HepG2 (cell line): ENCODE measurements around the gene PIK3CD. TPM values are rescaled to one million over a fixed set of nuclear protein-coding genes. Genes with fewer than 3 reads are reported as not detected.
A peak's percentile ranks its signal among the peaks of the same experiment; 100 is the strongest.

Experiments used
- ATAC-seq: fragments of 200-7000 bp; cut with Tn5 transposase; 3 replicates; pipeline ENCODE4 v1.9.1; 2020; ENCODE audit warnings: mild to moderate bottlenecking, moderate library complexity
- BruUV-seq: library from RNA; stranded (reverse); fragments of 400-500 nt; replicated peaks from 2 replicates; lab custom pipeline; 2021; lab: Mats Ljungman, UMichigan
- CTCF ChIA-PET: fragments of 300-600 bp; formaldehyde crosslinking; extraction: SDS; loops from one replicate; lab custom pipeline; 2021; ENCODE audit warnings: low total read pairs, inconsistent platforms, low intra/inter-chr PET ratio; lab: Yijun Ruan, JAX
- POLR2A ChIA-PET: fragments of 350-600 bp; sonication (Branson Sonifier 250); formaldehyde crosslinking; loops from one replicate; lab custom pipeline; 2020; ENCODE audit warnings: antibody characterized with exemption, inconsistent platforms; lab: Yijun Ruan, JAX
- DNase-seq: peaks from one replicate; pipeline ENCODE4 v3.0.0-alpha.2; 2015; ENCODE audit warnings: low spot score
- FAIRE-seq: peaks from 3 replicates; lab custom pipeline; 2011; peaks lifted over from hg19 to GRCh38; lab: Jason Lieb, UNC
- H2AFZ ChIP-seq: one replicate; pipeline ENCODE4 v1.6.1; 2011; ENCODE audit warnings: low read length, inconsistent platforms
- H3K27ac ChIP-seq: fragments of 300-600 bp; 3 replicates; pipeline ENCODE4 v1.8.0; 2011; ENCODE audit warnings: mixed run types, mild to moderate bottlenecking, mixed read lengths, low read length, inconsistent platforms; ENCODE audit not compliant: insufficient read depth; ENCODE audit errors: extremely low read length
- H3K27me3 ChIP-seq, 2 experiments: fragments of 200-600 bp in 1 of 2; 2 replicates in 1 of 2; 3 replicates in 1 of 2; pipeline versions ENCODE4 v1.6.0 to v1.8.0; 2011; ENCODE audit warnings: low read length in 2 of 2, mild to moderate bottlenecking in 2 of 2, moderate library complexity in 2 of 2, inconsistent platforms in 1 of 2; ENCODE audit not compliant: insufficient read depth in 2 of 2, control insufficient read depth in 1 of 2
- H3K36me3 ChIP-seq, 2 experiments: fragments of 200-600 bp in 1 of 2; replicated peaks in 1 of 2; 2 replicates in 1 of 2; 3 replicates in 1 of 2; pipeline versions ENCODE4 v1.5.1 to v1.8.0; 2011; ENCODE audit warnings: low read length in 2 of 2, inconsistent platforms in 1 of 2; ENCODE audit not compliant: insufficient read depth in 2 of 2, control insufficient read depth in 1 of 2
- H3K4me1 ChIP-seq: 2 replicates; pipeline ENCODE4 v1.5.1; 2012; ENCODE audit warnings: low read length, inconsistent platforms; ENCODE audit not compliant: insufficient read depth
- H3K4me2 ChIP-seq: 2 replicates; pipeline ENCODE4 v1.6.0; 2011; ENCODE audit warnings: low read depth, low read length, inconsistent platforms
- H3K4me3 ChIP-seq, 3 experiments: fragments of 200-600 bp in 1 of 3; sonication (generic), shearing (Covaris generic) in 1 of 3; replicated peaks in 1 of 3; 2 replicates each; pipeline ENCODE4 v1.5.1; 2011 to 2016; ENCODE audit warnings: low read length in 3 of 3, inconsistent platforms in 2 of 3, low read depth in 2 of 3, mild to moderate bottlenecking in 2 of 3, control low read depth in 1 of 3, mixed read lengths in 1 of 3; ENCODE audit not compliant: insufficient read depth in 1 of 3
- H3K79me2 ChIP-seq: one replicate; pipeline ENCODE4 v1.6.1; 2011; ENCODE audit warnings: low read length, inconsistent platforms; ENCODE audit not compliant: insufficient read depth
- H3K9ac ChIP-seq: 2 replicates; pipeline ENCODE4 v1.6.0; 2011; ENCODE audit warnings: mild to moderate bottlenecking, low read depth, low read length, inconsistent platforms; ENCODE audit not compliant: insufficient read depth
- H3K9me3 ChIP-seq: 2 replicates; pipeline ENCODE4 v1.5.1; 2012; ENCODE audit warnings: mild to moderate bottlenecking, low read length
- H4K20me1 ChIP-seq: 2 replicates; pipeline ENCODE4 v1.6.0; 2011; ENCODE audit warnings: inconsistent platforms, mild to moderate bottlenecking, low read length, moderate library complexity; ENCODE audit not compliant: insufficient read depth
- ATF5 ChIP-seq: sonication (generic); formaldehyde crosslinking; IDR thresholded peaks from 2 replicates; pipeline ENCODE4 v1.4.0; 2020; ENCODE audit warnings: mild to moderate bottlenecking, low read depth, missing genetic modification reagents
- KLF6 ChIP-seq: IDR thresholded peaks from 2 replicates; pipeline ENCODE4 v1.8.0; 2016; ENCODE audit warnings: missing biosample characterization, missing genetic modification reagents
- RBAK ChIP-seq: sonication (generic); formaldehyde crosslinking; IDR thresholded peaks from 2 replicates; pipeline ENCODE4 v1.5.1; 2020; ENCODE audit warnings: mild to moderate bottlenecking, missing genetic modification reagents
- SALL2 ChIP-seq: sonication (generic); formaldehyde crosslinking; IDR thresholded peaks from 2 replicates; pipeline ENCODE4 v1.8.1; 2023; ENCODE audit warnings: mild to moderate bottlenecking, missing genetic modification reagents, inconsistent platforms
- SRSF1 ChIP-seq: fragments of 200-400 bp; formaldehyde crosslinking; optimal IDR thresholded peaks from 2 replicates; pipeline ENCODE3; 2017; ENCODE audit warnings: mild to moderate bottlenecking, low read depth, low read length, moderate library complexity
- THYN1 ChIP-seq: sonication (generic); formaldehyde crosslinking; IDR thresholded peaks from 2 replicates; pipeline ENCODE4 v1.8.1; 2023; ENCODE audit warnings: low read depth, mild to moderate bottlenecking, moderate library complexity, missing genetic modification reagents, borderline replicate concordance
- ZBED4 ChIP-seq: sonication (generic); formaldehyde crosslinking; IDR thresholded peaks from 2 replicates; pipeline ENCODE4 v1.4.0; 2020; ENCODE audit warnings: missing genetic modification reagents, borderline replicate concordance
- ZNF124 ChIP-seq: sonication (generic); formaldehyde crosslinking; IDR thresholded peaks from 2 replicates; pipeline ENCODE4 v1.4.0; 2020; ENCODE audit warnings: missing genetic modification reagents
- ZNF543 ChIP-seq: sonication (generic); formaldehyde crosslinking; IDR thresholded peaks from 2 replicates; pipeline ENCODE4 v1.4.0; 2020; ENCODE audit warnings: mild to moderate bottlenecking, missing genetic modification reagents
- ZNF557 ChIP-seq: sonication (generic); formaldehyde crosslinking; IDR thresholded peaks from 2 replicates; pipeline ENCODE4 v1.4.0; 2020; ENCODE audit warnings: missing genetic modification reagents
- ZNF567 ChIP-seq: sonication (generic); formaldehyde crosslinking; IDR thresholded peaks from 2 replicates; pipeline ENCODE4 v1.8.1; 2023; ENCODE audit warnings: mild to moderate bottlenecking, missing genetic modification reagents, borderline replicate concordance
- ZNF704 ChIP-seq: sonication (generic); formaldehyde crosslinking; IDR thresholded peaks from 2 replicates; pipeline ENCODE4 v1.8.1; 2023; ENCODE audit warnings: mild to moderate bottlenecking, inconsistent platforms, moderate library complexity, missing genetic modification reagents, borderline replicate concordance
- ZNF883 ChIP-seq: sonication (generic); formaldehyde crosslinking; IDR thresholded peaks from 2 replicates; pipeline ENCODE4 v1.5.1; 2020; ENCODE audit warnings: mild to moderate bottlenecking, missing genetic modification reagents; ENCODE audit errors: not compliant biosample characterization
- ZSCAN31 ChIP-seq: sonication (generic); formaldehyde crosslinking; IDR thresholded peaks from 2 replicates; pipeline ENCODE4 v1.5.0; 2020; ENCODE audit warnings: low read depth, mild to moderate bottlenecking, missing genetic modification reagents
- WGBS: methylation state at CpG from one replicate; pipeline ENCODE4 v1.1.6; 2017; ENCODE audit warnings: low lambda C conversion rate; 5-methylcytosine and 5-hydroxymethylcytosine counted together
- in situ Hi-C: cut with HindIII; loops from 2 replicates; pipeline ENCODE4 v1.10.0; 2017; ENCODE audit warnings: low pct_unique_long_range_greater_than_20kb; ENCODE audit not compliant: extremely low pct_ligation_motif_present
- intact Hi-C: fragments of 100-400 bp; cut with micrococcal nuclease; formaldehyde crosslinking; loops from one replicate; pipeline ENCODE4 v1.10.0; 2022; ENCODE audit not compliant: unreplicated experiment
- polyA plus RNA-seq, 8 experiments: library from polyadenylated mRNA; depleted of rRNA in 3 of 8; stranded (reverse) in 7 of 8; unstranded in 1 of 8; fragments of >200 nt; fragmentation: Illumina TruSeq in 4 of 8; extraction: Trizol in 4 of 8; gene quantifications; 2 replicates each; pipeline versions ENCODE4 v1.2.1 to v1.2.3, GENCODE V29; 2011 to 2016; ENCODE audit warnings: low read depth in 4 of 8, missing spikeins in 1 of 8, mixed read lengths in 1 of 8; ENCODE audit not compliant: insufficient read depth in 1 of 8
- total RNA-seq, 5 experiments: library from RNA; depleted of rRNA; stranded (reverse); fragments of >200 nt; fragmentation: Illumina TruSeq; extraction: Trizol; gene quantifications; 2 replicates each; pipeline ENCODE4 v1.2.3, GENCODE V29; 2016; ENCODE audit warnings: low read depth in 1 of 5

PIK3CD gene
- total and polyA plus RNA-seq, 2 of the 13 experiments (the other 11 are each of a cell fraction or from before 2014, with no cell fraction given): 7.1 to 10.0 TPM

DNA sequence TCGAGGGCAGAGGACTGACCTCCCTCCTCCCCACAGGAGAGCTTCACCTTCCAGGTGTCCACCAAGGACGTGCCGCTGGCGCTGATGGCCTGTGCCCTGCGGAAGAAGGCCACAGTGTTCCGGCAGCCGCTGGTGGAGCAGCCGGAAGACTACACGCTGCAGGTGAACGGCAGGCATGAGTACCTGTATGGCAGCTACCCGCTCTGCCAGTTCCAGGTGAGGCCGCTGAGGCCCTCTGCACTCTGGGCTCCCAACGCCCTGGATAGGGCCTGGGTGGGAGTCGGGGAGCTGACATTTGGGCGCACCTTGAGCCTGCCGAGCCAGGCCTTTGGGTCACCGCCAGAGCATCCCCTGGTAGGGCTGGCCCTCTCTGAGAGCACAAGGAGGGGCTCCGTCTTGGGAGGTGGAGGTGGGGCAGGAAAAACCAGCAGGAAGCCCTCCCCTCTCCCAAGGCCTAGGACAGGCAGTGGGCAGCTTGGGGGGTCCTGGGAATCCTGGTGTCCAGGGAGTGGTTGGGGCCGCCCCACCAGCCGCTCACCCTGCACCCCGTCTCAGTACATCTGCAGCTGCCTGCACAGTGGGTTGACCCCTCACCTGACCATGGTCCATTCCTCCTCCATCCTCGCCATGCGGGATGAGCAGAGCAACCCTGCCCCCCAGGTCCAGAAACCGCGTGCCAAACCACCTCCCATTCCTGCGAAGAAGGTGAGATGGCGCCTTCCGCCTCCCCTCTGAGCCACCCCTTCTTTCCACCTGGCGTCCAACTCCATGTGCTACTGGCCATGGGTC lies 65.1 kb downstream of the PIK3CD start (continued):
- TF ChIP-seq ZNF704 (CRISPR knock-in tag) (0 out of 2 replicates have a peak, but pooled peaks have one; percentile 30), SALL2 (CRISPR knock-in tag) (0 out of 2 replicates have a peak, but pooled peaks have one; percentile 10), ZNF567 (0 out of 2 replicates have a peak, but pooled peaks have one; percentile 6), SRSF1 (peak; percentile 18), ZNF883 (no peak)

- in situ Hi-C loops: no loop called here
- FAIRE-seq (peak; percentile 95), ATAC-seq (peak; percentile 89), DNase-seq (peak; percentile 93)
- Histone ChIP-seq H3K4me3 (peak overlapping the region; percentile 56 to 83 (median 65)), H3K79me2 (peaks cover 16% of the 10 kb centered on the region), H3K27me3 (no peaks in the 10 kb centered on the region), H3K4me1 (peaks cover 42% of the 10 kb centered on the region), H3K4me2 (peak overlapping the region; percentile 97), H3K36me3 (peaks cover 11 to 16% of the 10 kb centered on the region in 2 experiments; a peak in 4 of 5 replicates), H2AFZ (no peak overlapping the region), H3K9ac (peak overlapping the region; percentile 87), H3K9me3 (no peaks in the 10 kb centered on the region), H3K27ac (peak overlapping the region; percentile 97), H4K20me1 (no peaks in the 10 kb centered on the region)
- ChIA-PET CTCF (interaction anchor here (1.3 to 2.1 kb wide), 2 partner anchors 15 to 91 kb away, joined by 5 to 12 read pairs; no protein-coding TSS in a partner anchor), POLR2A (interaction anchor here (0.6 to 3.4 kb wide), 18 partner anchors 9 to 1023 kb away, joined by 3 to 35 read pairs (median 4); partner anchors contain the start of genes CTNNBIP1, LZIC and NMNAT1)
- 2% methylated on average over 11 of the region's 25 CpGs for WGBS
- intact Hi-C loops: loop anchor here (1.0 kb wide), 1 partner anchor 90 kb away; no protein-coding TSS in a partner anchor
- TSS peak; percentile 92 for BruUV-seq
- TF ChIP-seq RBAK (CRISPR knock-in tag) (no peak), ZBED4 (CRISPR knock-in tag) (no peak; the same call in 1 of the 2 replicates), THYN1 (CRISPR knock-in tag) (no peak), ZNF543 (peak; percentile 85; the same call in 1 of the 2 replicates), KLF6 (CRISPR knock-in tag) (0 out of 2 replicates have a peak, but pooled peaks have one; percentile 81), ZNF557 (peak; percentile 36; the same call in 1 of the 2 replicates), ZSCAN31 (CRISPR knock-in tag) (peak; percentile 96), ATF5 (CRISPR knock-in tag) (peak; percentile 96; the same call in 1 of the 2 replicates), ZNF124 (CRISPR knock-in tag) (no peak)
These were observed 65.9 kb downstream of the PIK3CD start for GRCh38 chr1:9717193-9718005.
